Measurements from ENCODE around the gene SLC39A2. TPM values are rescaled to one million over a fixed set of nuclear protein-coding genes. Genes with fewer than 3 reads are reported as not detected.
"Not testable (repeated sequence)": the region's sequence is repeated elsewhere in the genome, so short reads cannot be mapped to it uniquely, and the experiment has no call there.

Gene SLC39A2
- total RNA-seq, 1 experiment from 2014 or later = not detected

- BruUV-seq (replicated peaks) = no TSS peak
- CTCF ChIA-PET = interaction anchor here (0.5 kb wide), 1 partner anchor 8 kb away, joined by 5 read pairs; no protein-coding TSS in a partner anchor
These were observed 4.8 kb downstream of the SLC39A2 start for GRCh38 chr14:21003788-21004346.

GRCh38 chr14:21009721-21010120, 10.6 kb downstream of the SLC39A2 start:
- POLR2A ChIA-PET (ENCODE audit: unreplicated experiment); H2AFZ ChIP-seq (ENCODE audit: low read length); H4K20me1 ChIP-seq (ENCODE audit: low read length); H3K4me3 ChIP-seq (ENCODE audit: low read length); BruUV-seq (replicated peaks); H3K79me2 ChIP-seq (ENCODE audit: low read length); H3K9ac ChIP-seq (ENCODE audit: low read length); DNase-seq; ATAC-seq; intact Hi-C loops (cut with micrococcal nuclease); H3F3A ChIP-seq (ENCODE audit: low read length, unreplicated experiment); H3K27ac ChIP-seq (ENCODE audit: low read length); H3K36me3 ChIP-seq (ENCODE audit: low read depth, low read length); H3K9me3 ChIP-seq (ENCODE audit: low read length); H3K4me1 ChIP-seq (ENCODE audit: insufficient read depth, low read length); H3K9me2 ChIP-seq (replicated peaks; ENCODE audit: low read length); H3K4me2 ChIP-seq (ENCODE audit: low read length): not testable (repeated sequence)
- CTCF ChIA-PET = interaction anchor here (0.6 kb wide), 1 partner anchor 35 kb away, joined by 4 read pairs; no protein-coding TSS in a partner anchor
- peaks cover 24% of the 10 kb centered on the region for H3K27me3 ChIP-seq (ENCODE audit: low read length)

More at GRCh38 chr14:21003788-21004346, 4.8 kb downstream of the SLC39A2 start:
- Histone ChIP-seq H3F3A (ENCODE audit: low read length, unreplicated experiment) (no peaks in the 10 kb centered on the region), H3K9me2 (replicated peaks; ENCODE audit: low read length) (no peaks in the 10 kb centered on the region), H4K20me1 (ENCODE audit: low read length) (no peaks in the 10 kb centered on the region), H3K9ac (ENCODE audit: low read length) (no peak overlapping the region), H3K4me1 (ENCODE audit: insufficient read depth, low read length) (no peaks in the 10 kb centered on the region), H2AFZ (ENCODE audit: low read length) (no peak overlapping the region), H3K36me3 (ENCODE audit: low read depth, low read length) (no peaks in the 10 kb centered on the region), H3K9me3 (ENCODE audit: low read length) (no peaks in the 10 kb centered on the region), H3K4me2 (ENCODE audit: low read length) (no peak overlapping the region), H3K4me3 (ENCODE audit: low read length) (no peak overlapping the region), H3K27me3 (ENCODE audit: low read length) (no peaks in the 10 kb centered on the region), H3K27ac (ENCODE audit: low read length) (no peak overlapping the region), H3K79me2 (ENCODE audit: low read length) (no peaks in the 10 kb centered on the region)
- intact Hi-C loops (cut with micrococcal nuclease) = no loop called here
- TF ChIP-seq EZH2phosphoT487 (IDR thresholded peaks at IDR 0.05; ENCODE audit: borderline replicate concordance, low read length) (no peak), EZH2 (IDR thresholded peaks at IDR 0.05; ENCODE audit: low read length, unreplicated experiment) (no peak)
- TF ChIP-seq, protein P1, sequence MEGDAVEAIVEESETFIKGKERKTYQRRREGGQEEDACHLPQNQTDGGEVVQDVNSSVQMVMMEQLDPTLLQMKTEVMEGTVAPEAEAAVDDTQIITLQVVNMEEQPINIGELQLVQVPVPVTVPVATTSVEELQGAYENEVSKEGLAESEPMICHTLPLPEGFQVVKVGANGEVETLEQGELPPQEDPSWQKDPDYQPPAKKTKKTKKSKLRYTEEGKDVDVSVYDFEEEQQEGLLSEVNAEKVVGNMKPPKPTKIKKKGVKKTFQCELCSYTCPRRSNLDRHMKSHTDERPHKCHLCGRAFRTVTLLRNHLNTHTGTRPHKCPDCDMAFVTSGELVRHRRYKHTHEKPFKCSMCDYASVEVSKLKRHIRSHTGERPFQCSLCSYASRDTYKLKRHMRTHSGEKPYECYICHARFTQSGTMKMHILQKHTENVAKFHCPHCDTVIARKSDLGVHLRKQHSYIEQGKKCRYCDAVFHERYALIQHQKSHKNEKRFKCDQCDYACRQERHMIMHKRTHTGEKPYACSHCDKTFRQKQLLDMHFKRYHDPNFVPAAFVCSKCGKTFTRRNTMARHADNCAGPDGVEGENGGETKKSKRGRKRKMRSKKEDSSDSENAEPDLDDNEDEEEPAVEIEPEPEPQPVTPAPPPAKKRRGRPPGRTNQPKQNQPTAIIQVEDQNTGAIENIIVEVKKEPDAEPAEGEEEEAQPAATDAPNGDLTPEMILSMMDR (conservative IDR thresholded peaks at IDR 0.05; ENCODE audit: low read depth, low read length) = no peak
- no peak for DNase-seq
- no peak for ATAC-seq
- POLR2A ChIA-PET (ENCODE audit: unreplicated experiment) = no interaction called here

DNA sequence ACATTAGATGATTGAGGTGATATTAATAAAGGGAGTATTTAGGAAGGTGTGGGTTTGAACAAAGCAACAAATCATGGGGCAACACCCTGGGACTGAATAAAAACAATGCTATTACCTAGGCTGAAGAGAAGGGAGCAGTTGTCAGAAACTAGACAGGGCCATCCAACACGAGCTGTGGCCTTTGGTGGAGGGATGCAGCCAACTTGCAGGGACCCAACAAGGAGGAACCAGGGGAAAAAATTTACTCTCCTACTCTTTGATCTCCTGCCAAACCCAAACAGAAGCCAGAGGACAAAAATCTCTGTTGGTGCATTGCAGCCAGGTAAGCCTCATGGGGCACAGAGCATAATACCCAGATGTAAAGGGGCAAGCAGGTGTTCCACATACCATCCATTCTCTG, 12.0 kb downstream of the SLC39A2 start:
- no TSS peak for BruUV-seq (replicated peaks)
- Histone ChIP-seq H4K20me1 (ENCODE audit: low read length) (no peaks in the 10 kb centered on the region), H3K27ac (ENCODE audit: low read length) (no peak overlapping the region), H3F3A (ENCODE audit: low read length, unreplicated experiment) (no peaks in the 10 kb centered on the region), H3K9ac (ENCODE audit: low read length) (no peak overlapping the region), H3K4me2 (ENCODE audit: low read length) (no peak overlapping the region), H3K4me3 (ENCODE audit: low read length) (no peak overlapping the region), H3K36me3 (ENCODE audit: low read depth, low read length) (no peaks in the 10 kb centered on the region), H3K79me2 (ENCODE audit: low read length) (no peaks in the 10 kb centered on the region), H3K4me1 (ENCODE audit: insufficient read depth, low read length) (no peaks in the 10 kb centered on the region), H3K9me3 (ENCODE audit: low read length) (no peaks in the 10 kb centered on the region), H3K9me2 (replicated peaks; ENCODE audit: low read length) (no peaks in the 10 kb centered on the region), H2AFZ (ENCODE audit: low read length) (no peak overlapping the region), H3K27me3 (ENCODE audit: low read length) (peaks cover 24% of the 10 kb centered on the region)
- DNase-seq = no peak
- TF ChIP-seq, protein P1 (conservative IDR thresholded peaks at IDR 0.05; ENCODE audit: low read depth, low read length) = no peak
- TF ChIP-seq EZH2phosphoT487 (IDR thresholded peaks at IDR 0.05; ENCODE audit: borderline replicate concordance, low read length) (no peak), EZH2 (IDR thresholded peaks at IDR 0.05; ENCODE audit: low read length, unreplicated experiment) (no peak)
- ChIA-PET POLR2A (ENCODE audit: unreplicated experiment) (no interaction called here), CTCF (interaction anchor here (0.6 kb wide), 1 partner anchor 39 kb away, joined by 3 read pairs; no protein-coding TSS in a partner anchor)
- no peak for ATAC-seq
- intact Hi-C loops (cut with micrococcal nuclease) = no loop called here

All from PC-3 (cell line).